T-helper 9 cell (primary cell): Measurements from ENCODE around the gene YTHDC1.

Experiments used
- DNase-seq: peaks from one replicate; pipeline ENCODE4 v3.0.0-alpha.2; 2020

Gene YTHDC1

DNA sequence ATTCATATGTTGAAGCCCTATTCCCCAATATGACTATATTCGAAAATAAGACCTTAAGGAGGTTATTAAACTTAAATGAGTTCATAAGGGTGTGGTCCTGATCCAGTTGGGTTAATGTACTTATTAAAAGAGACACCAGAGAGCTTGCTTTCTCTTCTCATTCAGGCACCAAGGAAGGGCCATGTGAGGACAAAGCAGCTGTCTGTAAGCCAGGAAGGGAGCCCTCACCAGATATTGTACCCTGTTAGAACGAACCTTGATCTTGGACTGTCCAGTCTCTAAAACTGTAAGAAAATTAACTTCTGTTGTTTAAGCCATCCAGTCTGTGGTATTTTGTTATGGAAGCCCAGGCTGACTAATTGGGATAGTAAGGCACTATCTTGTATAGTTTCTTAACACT, 9.1 kb upstream of the YTHDC1 start:
- DNase-seq, result no peak

DNA sequence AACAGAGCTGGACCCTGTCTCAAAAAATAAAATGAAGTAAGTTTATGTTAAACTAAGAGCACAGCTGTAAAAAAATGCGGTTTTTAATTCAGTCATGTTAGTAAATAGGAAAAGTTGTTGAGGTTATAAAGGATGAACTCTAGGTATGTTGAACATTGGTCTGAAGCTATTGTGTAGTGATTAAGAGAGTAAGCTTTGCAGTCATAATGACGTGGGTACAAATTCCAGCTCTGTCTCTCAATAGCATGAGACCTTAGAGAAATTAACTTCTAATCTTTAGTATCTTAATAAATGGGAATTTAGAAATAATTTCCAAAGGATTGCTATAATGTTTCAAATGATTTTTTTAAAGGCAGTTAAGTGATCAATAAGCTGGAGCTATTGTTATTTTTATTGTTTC, 2.9 kb upstream of the YTHDC1 start:
- no peak for DNase-seq

GRCh38 chr4:68349279-68349648, 626 bp downstream of the YTHDC1 start:
- DNase-seq, result no peak

DNA sequence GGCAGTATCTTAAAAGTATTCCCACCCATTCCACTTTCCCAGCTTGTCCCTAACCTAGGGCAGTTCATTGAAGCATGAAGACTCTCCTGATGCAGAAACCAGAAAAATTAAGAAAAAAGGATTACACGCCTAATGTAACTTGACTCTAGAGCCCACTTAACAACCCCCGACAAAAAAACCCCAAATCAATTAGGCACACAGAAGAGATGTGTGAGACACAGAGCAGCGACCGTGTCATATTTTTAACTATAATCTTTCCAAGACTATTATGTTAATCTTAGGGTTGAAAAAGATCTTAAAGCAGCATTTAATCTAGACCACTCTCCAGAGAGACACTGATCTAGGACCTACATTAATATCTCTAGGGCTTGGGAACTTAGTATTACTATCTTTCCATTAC, 1.3 kb downstream of the YTHDC1 start:
- no peak for DNase-seq

GRCh38 chr4:68347845-68348244, 2.0 kb downstream of the YTHDC1 start:
- DNase-seq, result no peak

- DNase-seq, result no peak
Measured at GRCh38 chr4:68346461-68346860, 3.4 kb downstream of the YTHDC1 start.

DNA sequence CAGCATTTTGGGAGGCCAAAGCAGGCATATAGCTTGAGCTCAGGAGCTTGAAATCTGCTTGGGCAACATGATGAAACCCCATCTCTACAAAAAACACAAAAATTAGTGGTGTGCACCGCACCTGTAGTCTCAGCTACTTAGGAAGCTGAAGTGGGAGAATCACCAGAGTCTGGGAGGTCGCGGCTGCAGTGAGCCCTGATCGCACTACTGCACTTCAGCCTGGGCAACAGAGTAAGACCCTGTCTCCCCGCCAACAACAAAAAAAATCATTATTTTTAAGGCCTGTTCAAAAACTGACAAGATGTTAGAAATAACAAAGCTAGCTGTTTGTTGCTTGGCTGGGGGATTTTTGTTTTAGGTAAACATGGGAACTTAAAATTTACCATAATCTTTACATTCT, 5.1 kb downstream of the YTHDC1 start:
- no peak for DNase-seq

DNA sequence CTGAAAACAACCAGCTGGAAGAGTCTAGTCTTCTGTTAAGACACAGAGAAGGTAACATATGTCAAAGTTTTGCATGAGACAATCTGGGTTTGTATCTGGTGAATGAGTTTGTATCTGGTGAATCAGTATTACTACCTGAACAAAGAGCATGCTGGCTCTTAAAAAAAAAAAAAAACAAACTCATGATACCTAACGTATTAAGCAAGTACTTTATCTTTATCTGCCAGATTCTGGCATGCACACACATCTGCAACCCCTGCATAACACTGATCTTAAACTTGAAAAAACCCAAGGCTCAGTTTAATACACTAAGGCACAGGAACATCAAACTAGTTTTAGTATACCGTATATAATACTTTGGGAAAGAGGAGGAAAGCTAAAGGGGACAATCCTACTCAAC, 5.8 kb downstream of the YTHDC1 start:
- no peak for DNase-seq

DNA sequence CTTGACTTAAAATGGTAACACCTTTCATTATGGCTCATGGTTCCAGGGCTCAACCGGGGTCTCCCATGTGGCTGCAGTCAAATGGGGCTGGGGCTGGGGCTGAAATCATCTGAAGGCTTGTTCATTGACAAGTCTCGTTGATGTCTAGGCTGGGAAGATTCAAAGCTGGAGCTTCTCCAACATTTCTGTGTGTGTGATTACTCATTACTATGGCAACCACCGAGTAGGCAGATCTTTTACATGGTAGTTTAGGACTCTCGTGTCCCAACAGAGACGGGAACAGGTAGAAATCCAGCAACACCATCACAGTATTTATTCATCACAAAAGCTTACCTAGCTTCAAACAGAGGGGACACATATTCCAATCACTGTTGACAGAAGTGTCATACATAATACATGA, 7.8 kb downstream of the YTHDC1 start:
- no peak for DNase-seq

DNA sequence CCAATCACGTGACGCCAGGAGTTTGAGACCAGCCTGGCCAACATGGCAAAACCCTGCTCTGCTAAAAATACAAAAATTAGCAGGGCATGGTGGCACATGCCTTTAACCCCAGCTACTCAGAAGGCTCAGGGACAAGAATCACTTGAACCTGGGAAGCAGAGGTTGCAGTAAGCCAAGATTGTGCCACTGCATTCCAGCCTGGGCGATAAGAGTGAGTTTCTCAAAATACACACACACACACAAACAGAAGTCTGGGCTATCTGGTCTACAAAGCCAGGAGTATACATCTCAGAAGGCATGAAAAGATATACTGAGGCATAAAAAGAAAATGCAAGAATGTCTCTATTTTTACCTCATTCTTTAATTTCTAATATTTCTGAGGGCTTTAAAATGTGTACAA, 11.3 kb downstream of the YTHDC1 start:
- DNase-seq, result no peak

DNA sequence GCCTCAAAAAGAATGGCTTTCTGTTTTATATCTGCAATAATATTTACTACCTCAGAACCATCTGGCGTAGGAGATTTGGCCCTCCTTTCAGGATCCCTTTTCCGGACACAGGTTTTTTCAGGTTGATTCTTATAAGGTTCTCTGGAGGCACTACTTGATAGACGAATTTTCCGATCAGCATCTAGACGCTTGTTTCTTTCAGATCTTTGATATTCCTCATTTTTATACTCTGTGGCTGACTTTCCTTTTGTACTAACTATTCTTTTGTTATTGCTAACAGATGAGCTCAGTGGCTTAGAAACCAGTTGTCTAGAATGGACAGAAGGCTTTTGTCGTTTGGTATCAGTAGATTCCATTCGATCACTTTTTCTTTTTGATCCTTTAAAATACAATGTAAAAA, 12.4 kb downstream of the YTHDC1 start:
- DNase-seq, result no peak

DNA sequence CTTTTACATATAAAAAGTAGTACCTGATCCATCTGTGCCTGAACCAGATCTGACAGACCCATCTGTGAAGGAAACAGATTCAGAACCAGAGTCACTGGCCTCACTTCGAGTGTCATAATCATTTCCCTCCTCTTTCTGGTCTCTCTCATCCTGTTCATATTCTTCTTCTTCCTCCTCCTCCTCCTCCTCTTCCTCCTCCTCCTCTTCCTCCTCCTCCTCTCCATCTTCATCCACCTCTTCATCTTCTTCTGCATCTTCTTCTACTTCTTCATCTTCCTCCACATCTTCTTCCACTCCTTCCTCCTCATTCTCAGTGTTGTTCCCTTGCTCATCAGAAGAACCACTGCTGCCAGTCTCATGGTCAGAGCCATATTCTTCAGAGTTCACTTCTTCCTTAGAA, 12.9 kb downstream of the YTHDC1 start:
- no peak for DNase-seq

GRCh38 chr4:68336530-68336929, 13.4 kb downstream of the YTHDC1 start:
- DNase-seq, result no peak

DNA sequence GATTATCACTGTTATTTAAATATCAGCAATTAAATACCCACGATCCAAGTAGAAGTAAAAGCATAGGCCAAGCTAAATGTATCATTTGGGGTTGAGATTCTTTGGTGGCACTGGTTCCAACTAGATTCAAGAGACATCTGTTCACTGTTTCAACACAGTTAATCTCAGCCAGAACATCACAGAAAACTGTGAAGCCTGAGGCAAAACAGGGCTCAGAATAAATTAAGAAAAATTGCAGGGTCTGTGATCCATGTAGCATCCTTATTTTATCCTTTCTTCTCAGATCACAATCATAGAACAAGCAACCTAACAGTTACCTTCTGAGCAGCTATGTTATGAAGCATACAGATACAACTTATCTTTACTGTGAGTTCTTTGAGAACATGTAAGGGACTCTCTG, 23.7 kb downstream of the YTHDC1 start:
- no peak for DNase-seq

- no peak for DNase-seq
Measured at GRCh38 chr4:68324519-68325262, 25.2 kb downstream of the YTHDC1 start.

DNA sequence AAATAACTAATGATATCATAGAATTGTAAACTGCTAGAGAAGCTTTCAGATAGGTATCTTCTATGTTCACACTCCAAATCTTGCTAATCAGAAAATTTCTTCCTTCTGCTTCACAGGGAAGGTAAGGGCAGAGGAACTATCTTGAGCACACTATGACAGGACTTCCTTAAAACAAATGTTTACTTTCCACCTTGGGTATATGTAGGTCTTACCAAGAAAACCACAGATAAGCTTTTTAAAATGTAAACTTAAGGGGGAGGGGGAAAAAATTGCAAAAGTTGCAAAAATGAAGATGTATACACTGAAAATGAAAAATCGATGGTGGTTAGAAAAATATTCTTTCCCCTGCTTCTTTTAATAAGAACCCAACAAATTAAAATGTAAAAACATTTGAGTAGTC, 30.9 kb downstream of the YTHDC1 start:
- no peak for DNase-seq

- DNase-seq, result no peak
Measured at GRCh38 chr4:68316193-68316969, 33.5 kb downstream of the YTHDC1 start.

DNA sequence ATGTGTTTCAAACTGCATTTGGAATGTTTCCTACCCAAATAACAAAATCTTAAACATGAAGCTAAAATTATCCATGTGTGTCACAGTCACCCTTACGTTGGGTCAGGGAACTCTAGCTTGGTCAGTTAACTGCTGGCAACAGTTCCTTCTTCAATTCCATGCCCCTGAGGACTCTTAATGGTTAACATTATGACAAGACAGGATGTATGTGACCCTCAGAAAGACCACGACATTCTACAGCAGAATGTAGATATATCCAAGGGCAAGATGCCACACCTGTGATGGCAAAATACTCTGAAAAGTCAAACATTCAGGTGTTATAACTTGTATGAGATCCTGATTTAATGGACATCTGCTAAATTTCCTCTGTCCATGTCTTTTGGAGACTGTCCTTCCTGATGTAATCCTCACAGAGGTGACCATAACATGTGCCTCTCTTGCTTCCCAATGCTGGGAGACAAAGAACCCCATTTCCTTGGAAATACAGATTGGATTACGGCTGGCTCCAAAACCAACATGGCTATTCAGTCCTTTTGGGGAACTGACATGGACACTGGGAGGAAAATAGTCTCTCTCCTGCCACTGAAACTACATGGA, 39.1 kb downstream of the YTHDC1 start:
- no peak for DNase-seq

DNA sequence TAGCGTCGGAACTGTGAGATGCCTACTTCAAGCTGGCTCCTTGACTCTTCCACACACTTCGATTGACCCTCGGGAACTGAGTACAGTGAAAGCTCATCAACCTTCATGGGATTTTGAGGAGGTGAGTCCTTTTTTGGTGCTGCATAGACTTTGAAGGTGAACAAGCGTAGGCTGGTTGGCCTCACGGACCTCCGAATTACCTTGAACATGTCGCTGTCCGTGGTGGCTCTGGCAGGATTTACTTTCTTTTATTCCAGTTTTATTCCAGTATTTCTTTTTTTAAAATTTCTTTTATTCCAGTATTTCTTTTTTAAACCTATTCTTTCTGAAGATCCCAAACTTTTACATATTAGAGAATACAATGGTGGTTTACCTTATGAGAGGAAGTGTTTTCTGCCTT, 45.2 kb downstream of the YTHDC1 start:
- no peak for DNase-seq

DNA sequence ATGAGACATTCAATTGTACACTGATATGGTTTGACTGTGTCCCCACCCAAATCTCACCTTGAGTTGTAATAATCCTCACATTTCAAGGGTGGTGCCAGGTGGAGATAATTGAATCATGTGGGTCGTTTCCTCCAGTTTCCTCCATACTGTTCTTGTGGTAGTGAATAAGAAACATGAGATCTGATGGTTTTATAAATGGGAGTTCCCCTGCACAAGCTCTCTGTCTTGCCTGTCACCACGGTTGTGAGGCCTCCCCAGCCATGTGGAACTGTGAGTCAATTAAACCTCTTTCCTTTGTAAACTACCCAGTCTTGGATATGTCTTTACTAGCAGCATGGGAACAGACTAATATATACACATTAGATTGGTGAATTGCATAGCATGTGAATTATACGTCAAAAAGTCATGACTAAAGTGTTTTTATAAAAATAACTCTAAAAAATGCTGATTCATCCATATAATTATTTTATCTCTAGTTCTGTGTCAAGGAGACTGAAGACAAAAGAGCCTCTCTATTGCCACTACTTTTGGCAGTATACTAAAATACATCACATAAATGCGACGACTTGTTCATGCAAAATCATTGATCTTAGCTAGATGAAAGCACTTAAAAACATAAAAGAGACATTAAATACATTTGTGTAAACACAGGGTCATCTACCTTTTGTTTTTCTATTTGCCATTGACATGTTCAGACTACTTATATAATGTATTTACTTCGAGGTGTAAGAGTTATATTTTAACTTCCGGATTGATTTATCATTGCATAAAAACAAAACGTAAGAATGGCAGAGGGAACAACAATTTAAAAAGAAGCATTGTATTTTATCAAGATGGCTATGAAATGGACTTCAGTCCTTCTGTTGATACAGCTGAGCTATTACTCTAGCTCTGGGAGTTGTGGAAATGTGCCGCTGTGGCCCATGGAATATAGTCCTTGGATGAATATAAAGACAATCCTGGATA, 50.1 kb downstream of the YTHDC1 start:
- no peak for DNase-seq

DNA sequence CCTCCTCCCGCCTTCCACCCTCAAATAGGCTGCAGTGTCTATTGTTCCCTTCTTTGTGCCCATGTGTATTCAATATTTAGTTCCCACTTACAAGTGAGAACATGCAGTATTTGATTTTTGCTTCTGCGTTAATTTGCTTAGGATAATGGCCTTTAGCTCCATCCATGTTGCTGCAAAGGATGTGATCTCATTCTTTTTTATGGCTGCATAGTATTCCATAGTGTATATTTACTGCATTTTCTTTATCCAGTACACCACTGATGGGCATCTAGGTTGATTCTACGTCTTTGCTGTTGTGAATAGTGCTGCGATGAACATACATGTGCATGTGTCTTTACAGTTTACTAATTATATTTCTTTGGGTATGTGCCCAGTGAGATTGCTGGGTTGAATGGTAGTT, 52.8 kb downstream of the YTHDC1 start:
- no peak for DNase-seq

DNA sequence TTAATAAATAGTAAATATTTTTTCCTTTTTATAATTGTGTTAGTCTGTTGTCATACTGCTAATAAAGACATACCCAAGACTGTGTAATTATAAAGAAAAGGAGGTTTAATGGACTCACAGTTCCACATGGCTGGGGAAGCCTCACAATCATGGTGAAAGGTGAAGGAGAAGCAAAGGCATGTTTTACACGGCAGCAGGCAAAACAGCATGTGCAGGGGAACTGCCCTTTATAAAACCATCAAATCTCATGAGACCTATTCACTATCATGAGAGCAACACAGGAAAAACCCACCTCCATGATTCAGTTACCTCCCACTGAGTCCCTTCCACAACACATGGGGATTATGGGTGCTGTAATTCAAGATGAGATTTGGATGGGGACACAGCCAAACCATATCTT, 58.6 kb downstream of the YTHDC1 start:
- no peak for DNase-seq

DNA sequence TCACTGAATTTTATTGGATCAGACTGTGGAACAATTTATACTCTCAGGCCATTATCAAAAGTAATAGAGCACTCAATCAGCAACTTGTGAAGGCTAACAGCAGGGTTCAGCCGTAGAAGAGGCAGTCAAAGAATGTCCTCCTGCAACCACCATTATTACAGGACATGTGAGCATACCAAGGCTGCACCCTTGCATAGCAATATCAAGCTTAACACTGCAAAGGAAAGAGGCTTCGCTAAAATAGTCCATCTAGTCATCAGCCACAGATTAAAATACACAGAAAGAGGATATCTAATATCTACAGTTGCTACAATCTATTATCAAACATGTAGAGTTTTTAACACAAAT, 61.5 kb downstream of the YTHDC1 start:
- no peak for DNase-seq
